Tibial nerve (tissue), 4 donors: Measurements from ENCODE around the gene ZNF860. TPM values are rescaled to one million over a fixed set of nuclear protein-coding genes. Genes with fewer than 3 reads are reported as not detected.

Experiments used
- DNase-seq, 2 donors: peaks; one replicate each; pipeline ENCODE4 v3.0.0-alpha.2; 2019; ENCODE audit warnings: low spot score in 2 of 2
- H3K27ac ChIP-seq, 4 donors: fragments of 200-600 bp; sonication (generic) in 3 of 4; one replicate each; pipeline ENCODE4 v1.5.1; 2017 to 2019; ENCODE audit warnings: mild to moderate bottlenecking in 1 of 4
- H3K27me3 ChIP-seq, 2 donors: fragments of 200-600 bp; sonication (generic) in 1 of 2; one replicate each; pipeline versions ENCODE4 v1.5.1 to v1.6.0; 2017 to 2019
- H3K36me3 ChIP-seq, 3 donors: fragments of 200-600 bp; sonication (generic); one replicate each; pipeline ENCODE4 v1.5.1; 2018 to 2019
- H3K4me1 ChIP-seq, 4 donors: fragments of 200-600 bp; sonication (generic) in 3 of 4; one replicate each; pipeline ENCODE4 v1.5.1; 2017 to 2019
- H3K4me3 ChIP-seq, 4 donors: fragments of 200-600 bp; sonication (generic) in 3 of 4; one replicate each; pipeline ENCODE4 v1.5.1; 2017 to 2019; ENCODE audit warnings: mild to moderate bottlenecking in 1 of 4, moderate library complexity in 1 of 4
- H3K9me3 ChIP-seq, 4 donors: fragments of 200-600 bp; sonication (generic) in 3 of 4; one replicate each; pipeline ENCODE4 v1.5.1; 2017 to 2019
- CTCF ChIP-seq, 5 experiments: fragments of 200-600 bp in 3 of 5; fragments of 450-650 bp in 2 of 5; sonication (generic) in 3 of 5; IDR thresholded peaks; one replicate each; pipeline ENCODE4 v1.5.1; 2016 to 2019; ENCODE audit warnings: antibody characterized with exemption in 5 of 5, mild to moderate bottlenecking in 3 of 5, moderate library complexity in 2 of 5
- EP300 ChIP-seq, 2 donors: sonication (generic); formaldehyde crosslinking; IDR thresholded peaks; one replicate each; pipeline ENCODE4 v1.6.1; 2017; ENCODE audit warnings: antibody characterized with exemption in 2 of 2, mild to moderate bottlenecking in 1 of 2
- POLR2A ChIP-seq, 2 donors: fragments of 450-650 bp; IDR thresholded peaks; one replicate each; pipeline ENCODE4 v1.6.1; 2017; ENCODE audit warnings: antibody characterized with exemption in 2 of 2, mild to moderate bottlenecking in 2 of 2, moderate library complexity in 2 of 2
- WGBS, 2 donors: methylation state at CpG; one replicate each; pipeline ENCODE4 v1.1.5; 2018; 5-methylcytosine and 5-hydroxymethylcytosine counted together
- small RNA-seq: library from RNA; depleted of rRNA; stranded (forward); fragments of <200 nt; gene quantifications from one replicate; pipeline ENCODE3, GENCODE V24; 2016
- total RNA-seq, 4 donors: library from RNA; depleted of rRNA; stranded (reverse); fragments of >200 nt; gene quantifications; one replicate each; pipeline ENCODE4 v1.1.0, GENCODE V29; 2016

Gene ZNF860
- total RNA-seq, 4 donors from 2014 or later, result 0.84 to 1.8 (median 1.3) TPM

- Histone ChIP-seq H3K27me3 (no peaks in the 10 kb centered on the region), H3K4me3 (no peak overlapping the region), H3K4me1 (peaks cover 0 to 10% (median 2%) of the 10 kb centered on the region in 4 donors), H3K9me3 (peaks cover 0 to 12% (median 0%) of the 10 kb centered on the region in 4 donors), H3K27ac (no peak overlapping the region), H3K36me3 (no peaks in the 10 kb centered on the region)
- no peak for DNase-seq
- TF ChIP-seq EP300 (IDR thresholded peaks at IDR 0.05) (no peak), CTCF (IDR thresholded peaks at IDR 0.05) (no peak), POLR2A (IDR thresholded peaks at IDR 0.05) (no peak)
- WGBS, 2 donors, result 94 to 95% methylated on average over 4 of the region's 4 CpGs
Observed at GRCh38 chr3:32041316-32041715, 59.8 kb downstream of the ZNF860 start.

Small RNA genes lying within 50 kb of the gene (small RNA-seq; reads per million reads assigned to genes)
- gene RF00402, result not detected

Other genes starting within 250 kb of the ZNF860 start
- gene OSBPL10, start 488 bp upstream of the ZNF860 start, total RNA-seq, result 10 to 100 TPM; 45.0 to 79.2 (median 60.4) TPM
- 10 to 100 TPM; 38.4 to 60.9 (median 46.5) TPM for gene GPD1L, start 124.9 kb downstream of the ZNF860 start, total RNA-seq